HG02840 (cell line): Measurements from ENCODE around the gene COMP.
"Not testable (repeated sequence)": the region's sequence is repeated elsewhere in the genome, so short reads cannot be mapped to it uniquely, and the experiment has no call there.

Experiments used
- ATAC-seq: cut with Tn5 transposase; IDR thresholded peaks from one replicate; pipeline ENCODE4 v1.9.1; 2021; ENCODE audit warnings: mild to moderate bottlenecking, moderate library complexity, moderate number of reproducible peaks; ENCODE audit not compliant: unreplicated experiment, low FRiP score

COMP gene

GRCh38 chr19:18790566-18791314 is at the start of gene COMP:
COMP (minus strand) TSS chr19:18791305; CDS start chr19:18791269, 36 bp downstream.
- ATAC-seq, result no peak

DNA sequence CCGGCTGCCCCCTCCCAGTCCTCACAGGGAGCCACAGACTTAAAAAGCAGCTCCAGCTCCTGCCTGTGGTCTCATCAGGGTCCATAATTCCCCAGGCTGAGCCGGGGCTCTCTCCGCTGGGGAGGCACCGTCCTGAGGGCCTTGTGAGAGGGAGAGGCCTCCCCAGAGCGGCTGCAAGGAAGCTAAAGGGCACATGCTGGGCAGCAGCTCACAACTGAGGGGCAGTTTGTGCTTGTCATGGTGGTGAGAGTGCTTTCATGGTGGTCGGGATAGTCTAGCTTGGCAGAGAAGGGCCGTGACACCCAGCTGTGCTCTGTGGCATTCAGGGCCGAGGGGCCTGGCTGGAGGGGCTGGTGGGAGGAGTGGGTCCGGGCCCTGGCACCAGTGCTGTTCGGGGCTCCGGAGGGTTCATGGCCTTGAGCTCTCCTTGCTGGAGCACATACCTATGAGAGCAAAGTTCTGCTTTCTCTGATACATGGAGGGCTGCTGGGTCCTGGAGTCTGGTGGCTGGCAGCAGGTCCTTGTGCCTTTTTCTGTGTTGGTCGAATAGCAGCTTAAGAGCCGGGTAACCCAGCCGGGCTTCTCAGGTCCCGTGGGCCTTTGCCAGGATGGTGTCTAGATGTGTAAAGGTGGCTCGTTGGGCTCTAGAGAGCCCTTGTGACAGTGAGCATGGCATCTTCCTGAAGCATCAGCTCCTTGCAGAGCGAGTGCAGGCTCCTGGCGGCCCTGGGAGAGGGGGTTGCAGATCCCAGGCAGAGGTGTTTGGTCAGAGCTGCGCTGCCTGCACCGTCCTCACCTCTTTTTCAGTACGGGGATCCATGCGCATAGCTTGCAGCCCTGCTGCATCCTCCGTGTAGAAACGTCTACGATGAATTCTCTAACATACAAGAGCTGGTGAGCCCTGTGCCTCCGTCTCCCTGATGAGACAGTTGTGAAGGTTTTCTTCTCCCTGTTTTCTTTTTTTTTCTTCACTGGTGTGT is 49.5 kb upstream of the COMP start:
- ATAC-seq, result no peak

GRCh38 chr19:18839465-18840287 is 48.6 kb upstream of the COMP start:
- ATAC-seq, result no peak

- no peak for ATAC-seq
Observed at GRCh38 chr19:18834644-18834984, 43.5 kb upstream of the COMP start.

DNA sequence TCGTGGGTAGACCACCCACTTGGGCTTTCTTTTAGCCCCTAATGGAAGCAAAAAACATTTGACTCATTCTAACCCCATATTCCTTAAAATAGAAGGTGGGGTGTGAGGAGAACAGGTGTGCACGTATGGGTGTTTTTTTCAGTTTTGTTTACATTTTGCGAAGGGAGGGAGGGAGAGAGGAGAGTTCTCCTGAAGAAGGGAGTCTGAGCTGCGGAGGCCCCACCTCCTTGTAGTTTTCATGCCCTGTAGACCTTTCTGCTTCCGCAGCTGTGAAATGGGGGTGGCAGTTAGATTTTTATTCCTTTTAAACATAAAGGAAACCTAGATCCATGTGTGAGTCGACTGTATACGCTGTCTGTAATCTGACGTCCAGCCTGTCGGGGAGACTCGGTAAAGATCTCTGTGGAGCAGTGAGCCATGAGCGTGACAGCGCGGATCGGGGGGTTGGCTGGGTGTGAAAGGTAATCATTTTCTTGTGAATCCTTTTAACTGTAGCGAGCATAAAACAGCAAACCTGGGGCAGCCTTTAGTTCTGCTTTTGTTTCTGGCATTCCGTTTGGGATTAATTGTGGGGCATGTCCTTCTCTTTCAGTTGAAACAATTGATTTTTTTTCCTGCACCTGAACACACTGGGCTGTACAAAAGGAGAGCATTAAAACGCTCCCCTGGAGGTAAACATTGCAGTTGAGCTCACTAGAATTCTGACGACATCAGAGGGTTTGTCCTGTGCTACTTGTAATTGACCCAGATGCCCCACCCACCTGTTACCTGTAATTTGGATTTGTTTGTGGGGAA is 42.9 kb upstream of the COMP start:
- no peak for ATAC-seq

DNA sequence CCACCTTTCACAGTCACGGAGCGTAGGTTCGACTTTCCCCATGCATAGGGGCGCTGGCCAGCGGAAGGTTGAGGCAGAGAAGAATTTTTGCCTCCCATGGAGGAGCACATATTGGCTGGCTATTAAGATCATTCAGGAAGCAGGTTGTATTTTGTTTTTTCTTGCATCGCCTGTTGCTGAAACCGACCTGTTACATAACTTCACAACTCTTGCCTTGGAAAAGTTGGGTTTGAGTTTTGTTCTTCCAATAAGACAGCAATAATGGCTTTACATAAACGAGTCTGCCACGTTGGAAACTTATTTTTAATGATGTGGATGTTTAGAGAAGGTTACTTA is 42.0 kb upstream of the COMP start:
- ATAC-seq, result no peak

- ATAC-seq, result peak; percentile 37
Observed at GRCh38 chr19:18832306-18833140, 41.4 kb upstream of the COMP start.

DNA sequence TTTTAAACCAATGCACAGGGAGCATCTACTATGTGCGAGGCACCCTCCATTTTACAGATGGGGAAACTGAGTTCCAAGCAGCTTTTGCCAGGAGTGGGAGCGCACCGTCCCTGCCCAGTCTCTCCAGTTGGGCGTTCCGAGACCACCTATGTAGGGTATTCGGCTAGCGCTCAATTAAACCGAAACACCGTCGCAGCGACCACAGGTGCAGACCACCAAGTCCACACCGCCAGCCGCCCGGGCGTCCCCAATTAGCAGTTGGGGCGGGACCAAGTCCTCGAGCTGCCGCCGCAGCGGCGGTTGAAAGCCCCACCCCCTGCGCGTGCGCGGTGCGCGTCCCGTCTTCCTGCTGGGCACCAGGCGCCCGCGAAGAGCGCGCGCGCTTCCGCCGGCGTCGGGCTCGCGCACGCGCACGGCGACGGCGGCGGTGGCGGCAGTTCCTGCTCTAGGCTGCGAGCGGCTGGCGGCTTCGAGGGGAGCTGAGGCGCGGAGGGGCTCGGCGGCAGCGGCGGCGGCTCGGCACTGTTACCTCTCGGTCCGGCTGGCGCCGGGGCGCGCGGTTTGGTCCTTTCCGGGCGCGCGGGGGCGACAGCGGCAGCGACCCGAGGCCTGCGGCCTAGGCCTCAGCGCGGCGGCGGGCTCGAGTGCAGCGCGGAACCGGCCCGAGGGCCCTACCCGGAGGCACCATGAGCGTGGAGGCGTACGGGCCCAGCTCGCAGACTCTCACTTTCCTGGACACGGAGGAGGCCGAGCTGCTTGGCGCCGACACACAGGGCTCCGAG is 40.6 kb upstream of the COMP start, which contains the start of gene UPF1:
UPF1 (plus strand) TSS at position 436 of the 782 bp plus-strand sequence; CDS start at position 687, 251 bp downstream.
- ATAC-seq, result peak; percentile 76

- no peak for ATAC-seq
Observed at GRCh38 chr19:18830488-18830887, 39.4 kb upstream of the COMP start.

DNA sequence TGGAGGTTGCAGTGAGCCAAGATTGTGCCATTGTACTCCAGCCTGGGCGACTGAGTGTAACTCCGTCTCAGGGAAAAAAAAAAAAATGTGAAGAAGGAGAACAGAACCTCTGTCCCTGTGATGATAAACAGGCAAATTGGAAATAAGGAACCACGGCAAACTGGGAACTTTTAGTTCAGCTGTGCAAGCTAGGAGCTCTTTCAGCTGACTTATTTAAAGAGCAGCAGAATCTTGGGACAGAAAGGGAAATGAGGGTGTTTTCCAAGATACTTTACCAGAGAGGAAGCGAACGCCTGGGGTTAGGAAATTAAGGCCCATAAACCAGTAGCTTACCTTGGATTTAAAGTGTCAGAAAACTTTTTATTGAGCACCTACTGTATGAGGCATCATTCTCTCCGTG is 37.7 kb upstream of the COMP start:
- no peak for ATAC-seq

DNA sequence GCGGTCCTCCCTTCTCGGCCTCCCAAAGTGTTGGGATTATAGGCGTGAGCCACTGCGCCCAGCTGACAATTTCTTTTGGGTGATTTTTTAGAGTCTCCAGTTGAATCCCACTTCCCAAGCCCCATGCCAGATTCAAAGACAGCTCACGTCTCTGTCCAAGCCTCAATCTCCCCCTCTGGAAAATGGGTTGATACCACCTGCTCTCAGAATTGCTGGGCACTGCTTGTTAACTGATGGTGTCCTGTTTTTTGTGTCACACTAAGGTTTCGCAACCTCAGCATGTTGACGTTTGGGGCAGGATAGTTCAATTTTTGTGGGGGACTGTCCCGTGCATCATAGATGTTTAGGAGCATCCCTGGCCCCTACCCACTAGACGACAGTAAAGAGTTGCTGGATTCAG is 26.5 kb upstream of the COMP start:
- ATAC-seq, result no peak

DNA sequence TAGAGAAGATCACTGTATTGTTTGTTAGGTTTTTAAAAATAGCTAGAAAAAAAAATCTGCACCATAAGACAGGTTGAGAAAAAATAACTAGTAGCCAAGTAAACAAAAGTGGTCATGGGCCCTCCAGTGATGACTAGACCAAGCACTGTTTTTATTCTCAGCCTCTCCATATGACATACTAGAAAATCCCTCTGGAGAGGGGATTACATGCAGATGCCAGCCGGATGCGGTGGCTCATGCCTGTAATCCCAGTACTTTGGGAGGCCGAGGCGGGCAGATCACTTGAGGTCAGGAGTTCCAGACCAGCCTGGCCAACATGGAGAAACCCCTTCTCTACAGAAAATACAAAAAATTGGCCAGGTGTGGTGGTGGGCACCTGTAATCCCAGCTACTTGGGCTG is 25.5 kb upstream of the COMP start:
- not testable (repeated sequence) for ATAC-seq

DNA sequence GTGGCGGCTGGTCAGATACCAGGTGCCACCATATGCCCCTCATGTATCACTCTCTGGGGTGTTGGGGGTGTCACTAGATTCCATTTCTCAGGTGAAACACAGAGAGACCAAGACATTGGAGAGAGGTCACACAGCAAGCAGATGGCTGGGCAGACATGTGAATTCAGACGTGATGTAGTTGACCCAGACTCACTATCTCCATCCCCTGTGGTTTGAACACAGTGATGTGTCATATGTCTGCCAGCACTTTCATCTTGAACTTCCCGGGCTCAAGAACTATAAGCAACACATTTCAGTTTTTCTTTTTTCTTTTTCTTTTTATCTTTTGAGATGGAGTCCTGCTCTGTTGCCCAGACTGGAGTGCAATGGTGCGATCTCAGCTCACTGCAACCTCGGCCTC is 24.6 kb upstream of the COMP start:
- no peak for ATAC-seq

GRCh38 chr19:18814063-18814462 is 23.0 kb upstream of the COMP start:
- ATAC-seq, result no peak

DNA sequence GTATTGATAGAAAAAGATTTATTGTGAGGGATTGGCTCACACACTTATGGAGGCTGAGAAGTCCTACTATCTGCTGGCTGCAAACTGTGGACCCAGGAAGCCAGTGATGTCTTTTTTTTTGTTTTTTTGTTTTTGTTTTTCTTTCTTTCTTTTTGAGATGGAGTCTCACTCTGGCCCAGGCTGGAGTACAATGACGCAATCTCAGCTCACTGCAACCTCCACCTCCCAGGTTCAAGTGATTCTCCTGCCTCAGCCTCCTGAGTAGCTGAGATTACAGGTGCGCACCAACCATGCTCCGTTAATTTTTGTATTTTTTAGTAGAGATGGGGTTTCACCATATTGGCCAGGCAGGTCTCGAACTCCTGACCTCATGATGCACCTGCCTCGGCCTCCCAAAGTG is 20.5 kb upstream of the COMP start:
- not testable (repeated sequence) for ATAC-seq

DNA sequence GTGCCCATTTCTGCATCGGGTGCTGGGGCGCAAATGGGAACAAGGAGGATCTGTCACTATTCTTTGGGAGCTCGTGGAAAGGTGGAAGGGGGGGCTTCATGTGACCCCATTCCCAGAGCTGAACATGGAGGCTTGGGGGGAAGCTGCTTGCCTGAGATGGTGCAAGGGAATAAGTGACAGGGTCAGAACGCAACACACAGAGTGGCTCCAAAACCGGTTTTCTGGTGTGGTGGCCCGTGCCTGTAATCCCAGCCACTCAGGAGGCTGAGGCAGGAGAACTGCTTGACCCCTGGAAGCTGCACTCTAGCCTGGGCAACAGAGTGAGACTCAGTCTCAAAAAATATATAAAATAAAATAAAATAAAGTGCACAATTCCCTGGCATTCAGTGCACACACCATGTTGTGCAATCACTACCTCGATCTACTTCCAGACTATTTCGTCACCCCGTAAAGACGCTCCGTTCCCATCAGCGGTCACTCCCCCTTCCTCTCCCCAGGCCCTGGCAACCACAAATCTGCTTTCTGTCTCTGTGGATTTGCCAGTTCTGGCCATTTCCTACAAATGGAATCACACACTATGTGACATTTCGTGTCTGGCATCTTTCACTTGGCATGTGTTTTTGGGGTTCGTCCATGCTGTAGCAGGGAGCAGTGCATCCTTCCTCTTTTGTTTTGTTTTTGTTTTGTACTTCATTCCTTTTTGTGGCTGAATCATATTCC is 18.2 kb upstream of the COMP start:
- no peak for ATAC-seq

DNA sequence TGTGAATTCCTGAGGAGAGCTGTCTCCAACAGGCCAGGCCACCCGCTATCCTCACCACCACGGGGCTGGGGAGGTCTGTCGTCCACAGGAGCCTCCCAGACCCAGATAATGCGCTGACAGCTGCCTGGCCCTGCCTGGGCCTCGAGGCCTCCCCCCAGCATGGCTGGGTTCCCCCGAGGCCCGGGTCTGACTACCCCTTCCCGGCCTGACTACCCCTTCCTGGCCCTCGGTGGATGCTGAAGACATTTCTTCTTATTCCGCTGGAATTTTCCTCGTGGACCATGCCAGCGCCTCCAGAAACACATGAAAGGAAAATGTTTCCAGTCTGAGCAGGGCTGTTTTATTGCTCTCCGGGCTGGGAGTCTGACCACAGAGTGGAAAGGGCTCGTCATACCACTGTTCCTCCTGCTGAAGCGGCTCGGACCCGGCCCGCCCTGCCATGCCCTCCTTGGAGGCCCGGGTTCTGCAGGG is 16.8 kb upstream of the COMP start:
- ATAC-seq, result no peak

DNA sequence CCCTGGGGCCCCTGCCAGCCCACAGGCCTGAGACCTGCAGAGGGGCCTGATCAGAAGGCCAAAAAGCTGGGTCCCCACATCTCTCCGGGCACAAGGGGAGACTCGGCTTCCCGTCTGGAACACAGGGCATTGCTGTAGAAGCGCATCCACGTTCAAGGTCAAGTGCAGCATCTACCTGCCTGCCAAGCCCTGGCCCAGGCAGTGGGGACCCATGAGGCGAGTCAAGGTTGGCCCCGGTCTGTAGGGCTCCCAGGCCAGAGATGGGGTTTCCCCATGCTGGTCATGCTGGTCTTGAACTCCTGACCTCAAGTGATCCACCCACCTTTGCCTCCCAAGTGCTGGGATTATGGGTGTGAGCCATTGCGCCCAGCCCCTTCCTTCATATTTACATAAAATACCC is 13.5 kb upstream of the COMP start:
- no peak for ATAC-seq
